Measurements from ENCODE around the gene BAIAP2. TPM values are rescaled to one million over a fixed set of nuclear protein-coding genes. Genes with fewer than 3 reads are reported as not detected.

BAIAP2 gene
- polyA plus RNA-seq, 1 donor = 13.6 TPM

DNA sequence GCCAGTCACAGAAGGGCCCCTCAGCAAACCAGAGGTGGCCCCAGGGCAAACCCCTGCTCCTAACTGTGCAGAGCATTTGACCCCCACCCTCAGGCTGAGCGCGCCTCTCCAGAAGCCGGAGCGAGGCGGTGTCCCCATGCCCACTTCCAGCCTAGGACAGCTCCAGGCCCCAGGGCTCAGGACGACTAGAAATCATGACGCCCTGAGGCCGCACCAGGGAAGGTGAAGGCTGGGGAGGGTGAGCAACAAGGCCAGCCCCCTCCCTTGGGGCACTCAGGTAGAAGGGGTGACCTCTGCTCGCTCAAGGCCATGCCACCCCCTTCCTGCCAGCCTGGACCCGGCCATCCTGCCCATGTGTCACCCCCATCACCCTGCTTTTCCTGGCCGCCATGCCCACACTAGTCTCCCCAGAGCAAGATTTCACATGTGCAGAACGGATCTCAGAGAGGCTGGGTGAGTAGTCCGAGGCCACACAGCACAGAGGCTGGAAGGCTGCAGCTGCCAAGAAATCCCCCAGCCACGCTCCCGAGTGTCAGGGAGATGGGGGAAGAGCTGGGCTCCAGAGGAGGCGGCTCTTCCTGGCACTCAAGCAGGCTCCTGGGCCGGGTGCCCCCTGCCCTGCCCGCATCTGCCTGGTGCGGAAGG lies 128.2 kb downstream of the BAIAP2 start:
- Histone ChIP-seq H3K27ac (ENCODE audit: low read length) (no peak overlapping the region), H3K4me3 (ENCODE audit: low read length) (no peak overlapping the region), H3K9me3 (ENCODE audit: control insufficient read depth, low read depth, low read length) (no peaks in the 10 kb centered on the region), H3K36me3 (ENCODE audit: control insufficient read depth, insufficient read depth, low read length) (no peaks in the 10 kb centered on the region), H3K27me3 (ENCODE audit: control insufficient read depth, insufficient read depth, low read length) (peaks cover 2% of the 10 kb centered on the region), H3K4me1 (ENCODE audit: control insufficient read depth, insufficient read depth, low read length) (peaks cover 38% of the 10 kb centered on the region)
- DNase-seq = no peak
- no CpG with 5 or more reads among the region's 19 CpGs for WGBS (ENCODE audit: insufficient coverage, low lambda C conversion rate)

- no peaks in the 10 kb centered on the region for H3K36me3 ChIP-seq (ENCODE audit: control insufficient read depth, insufficient read depth, low read length)
- DNase-seq = no peak
- peak overlapping the region; percentile 92 for H3K27ac ChIP-seq (ENCODE audit: low read length)
- H3K4me3 ChIP-seq (ENCODE audit: low read length) = peak overlapping the region; percentile 83
- no peaks in the 10 kb centered on the region for H3K9me3 ChIP-seq (ENCODE audit: control insufficient read depth, low read depth, low read length)
- H3K4me1 ChIP-seq (ENCODE audit: control insufficient read depth, insufficient read depth, low read length) = peaks cover 38% of the 10 kb centered on the region
- H3K27me3 ChIP-seq (ENCODE audit: control insufficient read depth, insufficient read depth, low read length) = peaks cover 2% of the 10 kb centered on the region
- no CpG with 5 or more reads among the region's 15 CpGs for WGBS (ENCODE audit: insufficient coverage, low lambda C conversion rate)
Observed at GRCh38 chr17:81163703-81164370, 128.9 kb downstream of the BAIAP2 start.

- Histone ChIP-seq H3K27me3 (ENCODE audit: control insufficient read depth, insufficient read depth, low read length) (peaks cover 2% of the 10 kb centered on the region), H3K4me1 (ENCODE audit: control insufficient read depth, insufficient read depth, low read length) (peaks cover 38% of the 10 kb centered on the region), H3K4me3 (ENCODE audit: low read length) (peak overlapping the region; percentile 83), H3K36me3 (ENCODE audit: control insufficient read depth, insufficient read depth, low read length) (no peaks in the 10 kb centered on the region), H3K27ac (ENCODE audit: low read length) (peak overlapping the region; percentile 92), H3K9me3 (ENCODE audit: control insufficient read depth, low read depth, low read length) (no peaks in the 10 kb centered on the region)
- peak in 1 of 2 donors; percentile 61 for DNase-seq
- WGBS (ENCODE audit: insufficient coverage, low lambda C conversion rate) = no CpG with 5 or more reads among the region's 19 CpGs
Observed at GRCh38 chr17:81164371-81165245, 129.7 kb downstream of the BAIAP2 start.

GRCh38 chr17:81165246-81166032 lies 130.5 kb downstream of the BAIAP2 start, which contains the start of gene PVALEF:
PVALEF (plus strand) TSS chr17:81165507; CDS start chr17:81181227, 15,720 bp downstream.
- peak within 1 kb of the TSS; percentile 83 for H3K4me3 ChIP-seq (ENCODE audit: low read length)
- WGBS (ENCODE audit: insufficient coverage, low lambda C conversion rate) = no CpG with 5 or more reads among the region's 46 CpGs
- no peaks in the 10 kb centered on the region for H3K36me3 ChIP-seq (ENCODE audit: control insufficient read depth, insufficient read depth, low read length)
- H3K27ac ChIP-seq (ENCODE audit: low read length) = peak within 1 kb of the TSS; percentile 92
- peaks cover 2% of the 10 kb centered on the region for H3K27me3 ChIP-seq (ENCODE audit: control insufficient read depth, insufficient read depth, low read length)
- H3K4me1 ChIP-seq (ENCODE audit: control insufficient read depth, insufficient read depth, low read length) = peaks cover 38% of the 10 kb centered on the region
- H3K9me3 ChIP-seq (ENCODE audit: control insufficient read depth, low read depth, low read length) = no peaks in the 10 kb centered on the region
- DNase-seq = peak; percentile 62 to 88

DNA sequence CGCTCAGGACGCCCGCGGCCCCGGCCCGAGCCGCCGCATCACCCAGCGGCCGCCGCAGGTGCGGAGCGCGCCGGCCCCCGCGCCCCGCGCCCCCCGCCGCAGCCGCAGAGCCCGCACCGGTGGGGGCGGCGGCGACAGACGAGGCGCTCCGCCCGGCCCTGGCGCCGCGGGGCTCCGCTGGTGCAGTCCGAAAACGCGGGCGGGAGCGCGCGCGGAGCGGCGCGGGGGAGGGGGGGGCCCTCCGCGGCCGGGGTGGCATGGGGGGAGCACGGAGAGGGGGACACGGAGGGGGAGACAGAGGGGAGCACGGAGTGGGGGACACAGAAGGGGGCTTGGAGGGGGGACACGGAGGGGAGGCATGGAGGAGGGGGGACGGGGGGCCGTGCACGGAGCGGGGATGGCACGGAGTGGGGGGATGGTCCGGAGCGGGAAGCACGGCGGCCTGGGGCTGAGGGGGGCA lies 131.1 kb downstream of the BAIAP2 start, which contains the start of gene AATK:
Gene AATK (minus strand): TSS at position 189 of the 460 bp plus-strand sequence. CDS start 229 bp downstream, outside the sequence.
- H3K36me3 ChIP-seq (ENCODE audit: control insufficient read depth, insufficient read depth, low read length) = no peaks in the 10 kb centered on the region
- WGBS (ENCODE audit: insufficient coverage, low lambda C conversion rate) = no CpG with 5 or more reads among the region's 62 CpGs
- peaks cover 42% of the 10 kb centered on the region for H3K4me1 ChIP-seq (ENCODE audit: control insufficient read depth, insufficient read depth, low read length)
- H3K4me3 ChIP-seq (ENCODE audit: low read length) = peak within 1 kb of the TSS; percentile 83
- H3K27me3 ChIP-seq (ENCODE audit: control insufficient read depth, insufficient read depth, low read length) = peaks cover 2% of the 10 kb centered on the region
- DNase-seq = no peak
- peaks cover 2% of the 10 kb centered on the region for H3K9me3 ChIP-seq (ENCODE audit: control insufficient read depth, low read depth, low read length)
- H3K27ac ChIP-seq (ENCODE audit: low read length) = peak within 1 kb of the TSS; percentile 92

Other genes with a start within 250 kb of the BAIAP2 start
- 20.4 TPM for gene CHMP6, start 43.3 kb upstream of the BAIAP2 start, polyA plus RNA-seq
- 0.34 TPM for gene PVALEF, start 130.4 kb downstream of the BAIAP2 start, polyA plus RNA-seq
- gene AATK, start 131.1 kb downstream of the BAIAP2 start, polyA plus RNA-seq = 81.2 TPM
- gene CEP131, start 187.8 kb downstream of the BAIAP2 start, polyA plus RNA-seq = 9.0 TPM
- gene TEPSIN, start 203.9 kb downstream of the BAIAP2 start, polyA plus RNA-seq = 32.1 TPM
- gene NDUFAF8, start 204.2 kb downstream of the BAIAP2 start, polyA plus RNA-seq = 42.6 TPM

Data from large intestine (tissue), 3 donors.